AG04450 (cell line): Measurements from ENCODE around the gene RFPL1. TPM values are rescaled to one million over a fixed set of nuclear protein-coding genes. Genes with fewer than 3 reads are reported as not detected.

Experiments
- CTCF ChIA-PET: fragments of 300-600, 350-600 bp; formaldehyde crosslinking; extraction: SDS; loops from one replicate; lab custom pipeline; 2022; ENCODE audit warnings: antibody characterized with exemption, inconsistent platforms; lab: Charles Lee
- POLR2A ChIA-PET: fragments of 350-600 bp; formaldehyde crosslinking; extraction: SDS; loops from one replicate; lab custom pipeline; 2021; ENCODE audit warnings: antibody characterized with exemption, inconsistent platforms; lab: Yijun Ruan, JAX
- DNase-seq: peaks from one replicate; pipeline ENCODE4 v3.0.0-alpha.2; 2011; ENCODE audit warnings: low read depth, low spot score
- H3K27ac ChIP-seq: one replicate; pipeline ENCODE4 v1.5.1; 2012; ENCODE audit warnings: low read depth, low read length, control low read depth
- H3K27me3 ChIP-seq: one replicate; pipeline ENCODE4 v1.6.0; 2012; ENCODE audit warnings: low read length; ENCODE audit not compliant: control insufficient read depth, insufficient read depth
- H3K4me3 ChIP-seq: 2 replicates; pipeline ENCODE4 v1.5.1; 2011; ENCODE audit warnings: mild to moderate bottlenecking, low read depth, low read length, control low read depth
- H3K9me3 ChIP-seq: 2 replicates; pipeline ENCODE4 v1.5.1; 2012; ENCODE audit warnings: low read length; ENCODE audit not compliant: control insufficient read depth, insufficient read depth
- CTCF ChIP-seq: IDR thresholded peaks from 2 replicates; pipeline ENCODE4 v1.5.1; 2011; ENCODE audit warnings: low read depth, low read length, control low read depth, inconsistent platforms
- polyA plus RNA-seq: library from polyadenylated mRNA; depleted of rRNA; stranded (reverse); fragments of >200 nt; gene quantifications from 2 replicates; pipeline ENCODE4 v1.2.3, GENCODE V29; 2011

The RFPL1 gene
- polyA plus RNA-seq, 1 experiment, result not detected

- H3K4me3 ChIP-seq, result no peak overlapping the region
- CTCF ChIA-PET, result no interaction called here
- no peaks in the 10 kb centered on the region for H3K9me3 ChIP-seq
- no peak overlapping the region for H3K27ac ChIP-seq
- TF ChIP-seq CTCF, result no peak
- no peak for DNase-seq
- H3K27me3 ChIP-seq, result peaks cover 4% of the 10 kb centered on the region
- POLR2A ChIA-PET, result no interaction called here
Observed at GRCh38 chr22:29457730-29458129, 19.3 kb downstream of the RFPL1 start.

- no peak for DNase-seq
- no peak overlapping the region for H3K4me3 ChIP-seq
- TF ChIP-seq CTCF, result no peak
- ChIA-PET POLR2A (no interaction called here), CTCF (interaction anchor here (0.7 kb wide), 1 partner anchor 95 kb away, joined by 3 read pairs; the partner anchor contains the start of gene THOC5)
- H3K9me3 ChIP-seq, result no peaks in the 10 kb centered on the region
- H3K27ac ChIP-seq, result no peak overlapping the region
- peaks cover 4% of the 10 kb centered on the region for H3K27me3 ChIP-seq
Observed at GRCh38 chr22:29458551-29458950, 20.2 kb downstream of the RFPL1 start.

GRCh38 chr22:29459773-29460172 is 21.4 kb downstream of the RFPL1 start:
- DNase-seq, result no peak
- no peak for TF ChIP-seq CTCF
- POLR2A ChIA-PET, result no interaction called here
- H3K9me3 ChIP-seq, result no peaks in the 10 kb centered on the region
- H3K27me3 ChIP-seq, result peaks cover 2% of the 10 kb centered on the region
- no peak overlapping the region for H3K27ac ChIP-seq
- CTCF ChIA-PET, result no interaction called here
- no peak overlapping the region for H3K4me3 ChIP-seq

GRCh38 chr22:29461263-29461662 is 22.9 kb downstream of the RFPL1 start:
- POLR2A ChIA-PET, result no interaction called here
- no peaks in the 10 kb centered on the region for H3K9me3 ChIP-seq
- no peak overlapping the region for H3K4me3 ChIP-seq
- no peak for TF ChIP-seq CTCF
- H3K27me3 ChIP-seq, result peaks cover 5% of the 10 kb centered on the region
- CTCF ChIA-PET, result interaction anchor here (0.6 kb wide), 1 partner anchor 1928 kb away, joined by 4 read pairs; no protein-coding TSS in a partner anchor
- DNase-seq, result no peak
- H3K27ac ChIP-seq, result no peak overlapping the region

- TF ChIP-seq CTCF, result no peak
- DNase-seq, result no peak
- Histone ChIP-seq H3K9me3 (no peaks in the 10 kb centered on the region), H3K27me3 (peaks cover 16% of the 10 kb centered on the region), H3K4me3 (no peak overlapping the region), H3K27ac (no peak overlapping the region)
- ChIA-PET CTCF (no interaction called here), POLR2A (interaction anchor here (0.5 kb wide), 1 partner anchor 23 kb away, joined by 4 read pairs; no protein-coding TSS in a partner anchor)
Observed at GRCh38 chr22:29463629-29464028, 25.2 kb downstream of the RFPL1 start.
